Activated CD8-positive, alpha-beta memory T cell treated with anti-CD3 and anti-CD28 coated beads, Interleukin-2, amount 50 U/mL, for 4 hours (primary cell): ENCODE measurements around the gene MAP2K3.

Experiments used
- DNase-seq: peaks from one replicate; pipeline ENCODE4 v3.0.0-alpha.2; 2020

The MAP2K3 gene

GRCh38 chr17:21284319-21285163 lies at the start of gene MAP2K3:
MAP2K3 (plus strand) TSS chr17:21284711; CDS start chr17:21284921, 210 bp downstream.
- peak; percentile 97 for DNase-seq

GRCh38 chr17:21235921-21236320 lies 48.6 kb upstream of the MAP2K3 start:
- no peak for DNase-seq

GRCh38 chr17:21239680-21240368 lies 44.7 kb upstream of the MAP2K3 start:
- DNase-seq = no peak

GRCh38 chr17:21240369-21241055 lies 44.0 kb upstream of the MAP2K3 start:
- DNase-seq = no peak

- no peak for DNase-seq
These were observed 42.9 kb upstream of the MAP2K3 start for GRCh38 chr17:21241564-21241963.

DNA sequence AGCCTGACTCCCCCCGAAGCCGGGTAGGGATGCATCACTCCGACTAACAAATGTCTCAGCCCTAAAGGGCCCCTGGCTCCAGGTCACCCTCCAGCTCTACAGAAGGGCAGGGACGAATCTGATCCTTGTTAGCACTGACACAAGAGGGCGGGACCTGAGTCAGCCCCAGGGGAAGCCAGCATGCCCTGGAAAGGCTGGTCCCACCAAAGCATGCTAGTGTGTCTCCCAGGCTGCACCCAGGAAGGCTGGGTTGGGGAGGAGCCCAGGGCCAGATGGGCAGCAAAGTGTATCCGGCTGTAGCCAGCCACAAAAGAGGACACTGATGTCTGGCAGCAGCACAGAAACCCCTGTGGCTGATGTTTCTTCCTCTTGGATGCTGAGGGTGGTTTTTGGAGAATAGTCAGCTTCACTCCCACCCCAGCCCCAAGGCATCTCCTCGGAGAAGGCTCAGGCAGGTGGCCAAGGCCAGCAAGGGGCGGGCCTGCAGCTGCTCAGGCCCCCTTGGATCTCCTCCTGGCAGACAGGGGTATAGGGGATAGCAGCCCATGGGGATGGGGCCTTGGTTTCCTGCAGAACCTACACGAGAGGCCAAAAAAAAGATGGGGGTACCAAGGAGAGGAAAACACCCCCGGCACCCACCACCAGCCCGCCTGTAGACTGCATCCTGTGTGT lies 42.3 kb upstream of the MAP2K3 start:
- no peak for DNase-seq

DNA sequence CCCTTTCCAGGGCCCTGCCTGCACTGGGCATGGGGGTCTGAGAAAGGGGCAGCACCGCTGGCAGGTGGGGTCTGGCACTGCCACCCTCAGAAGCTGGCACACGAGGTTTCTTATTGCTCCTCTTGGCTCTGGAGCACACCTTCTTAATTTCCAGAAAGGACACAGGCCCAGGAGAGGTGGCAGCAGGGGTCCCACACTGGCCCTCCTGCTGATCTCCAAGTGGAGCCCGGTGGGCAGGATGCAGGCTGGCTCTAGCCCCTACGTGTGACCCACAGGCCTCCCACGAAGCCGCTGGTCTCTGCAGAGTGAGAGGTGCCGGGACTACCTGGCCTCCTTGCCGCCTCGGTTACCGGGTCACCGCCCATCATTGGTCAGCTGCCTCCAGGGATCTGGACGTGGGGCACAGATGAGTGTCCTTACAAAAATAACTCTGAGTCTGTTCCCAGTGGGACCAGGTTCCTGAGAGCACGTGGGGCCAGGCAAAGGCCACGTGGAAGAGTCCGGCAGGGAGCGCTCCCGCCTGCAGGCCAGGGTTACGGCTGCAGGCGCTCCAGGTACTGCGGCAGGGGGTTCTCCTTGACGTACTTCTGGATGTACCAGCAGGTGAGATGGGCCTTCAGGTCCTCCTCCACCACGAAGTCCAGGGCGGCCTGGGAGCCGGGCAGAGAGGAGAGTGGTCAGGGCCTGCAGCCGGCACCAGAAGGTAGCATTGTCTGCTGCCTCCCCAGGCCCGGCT lies 41.6 kb upstream of the MAP2K3 start:
- DNase-seq = no peak

DNA sequence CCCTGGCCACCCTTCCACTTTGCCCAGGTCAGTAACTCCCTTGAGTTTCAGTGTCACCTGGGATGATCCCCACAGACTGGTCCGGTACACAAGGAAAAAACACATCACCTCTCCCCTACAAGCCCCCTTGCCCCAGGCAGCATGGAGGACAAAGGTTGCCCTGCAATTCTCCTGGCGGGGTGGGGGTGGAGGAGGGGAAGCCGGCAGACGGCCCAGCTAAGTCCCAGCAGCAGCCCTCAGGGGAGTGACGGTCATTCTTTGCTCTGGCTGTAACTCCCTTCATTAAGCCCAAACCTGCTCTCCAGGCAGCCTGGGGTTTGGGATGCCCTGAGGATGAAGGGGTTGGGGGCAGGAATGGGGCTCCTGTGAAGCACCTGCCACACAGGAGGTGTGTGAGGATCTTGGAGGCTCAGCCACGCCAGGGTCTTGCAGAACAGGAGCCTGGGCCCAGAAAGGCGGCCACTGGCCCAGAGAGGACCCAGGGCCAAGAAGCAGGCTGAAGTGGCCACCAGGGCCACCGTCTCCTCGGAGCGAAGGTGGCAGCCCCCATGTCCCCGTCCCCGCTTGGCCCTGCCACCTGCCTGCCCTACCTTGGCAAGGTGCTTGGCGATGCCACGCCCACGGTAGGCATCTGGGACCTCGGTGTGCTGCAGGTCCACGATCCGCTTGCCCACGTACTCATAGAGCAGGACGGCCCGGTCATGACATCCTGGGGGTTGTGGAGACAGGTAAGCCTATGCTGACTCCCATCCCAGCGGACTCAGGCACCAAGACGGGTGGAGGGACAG lies 40.8 kb upstream of the MAP2K3 start:
- DNase-seq = no peak

- no peak for DNase-seq
These were observed 38.8 kb upstream of the MAP2K3 start for GRCh38 chr17:21245639-21246084.

GRCh38 chr17:21246698-21247097 lies 37.8 kb upstream of the MAP2K3 start:
- no peak for DNase-seq

DNA sequence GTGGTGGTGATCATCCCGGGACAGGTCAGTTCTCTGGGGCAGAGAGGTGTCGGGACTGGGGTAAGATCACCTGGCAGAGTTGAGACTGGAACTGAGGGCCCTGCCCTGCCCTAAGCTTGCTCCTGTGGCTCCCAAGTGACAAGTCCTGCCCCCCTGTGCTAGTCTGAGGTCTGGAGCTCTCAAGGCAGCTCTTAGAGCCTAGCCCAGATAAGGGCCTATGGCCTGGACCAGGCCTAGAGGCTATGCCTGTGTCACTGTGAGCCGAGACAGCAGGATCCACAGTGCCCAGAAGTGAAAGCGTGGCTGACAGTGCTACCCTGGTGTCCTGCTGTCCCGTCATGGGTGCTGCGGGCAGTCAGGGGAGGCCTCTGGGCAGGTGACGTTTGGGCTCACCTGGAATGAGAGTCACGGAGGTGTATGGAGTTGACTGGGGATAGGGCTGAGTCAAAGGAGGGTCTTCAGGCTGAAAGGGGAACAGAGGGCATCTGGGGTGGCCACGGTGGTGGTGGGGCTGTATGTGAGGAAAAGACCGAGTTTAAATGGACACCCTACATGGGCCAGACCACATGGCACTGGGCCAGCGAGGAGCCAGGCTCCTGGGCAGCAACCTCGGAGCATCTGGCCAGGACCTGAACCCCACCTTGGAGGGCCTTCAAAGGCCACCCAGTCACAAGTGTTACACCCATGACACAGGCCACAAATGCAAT lies 36.8 kb upstream of the MAP2K3 start:
- DNase-seq = no peak

- DNase-seq = no peak
These were observed 36.0 kb upstream of the MAP2K3 start for GRCh38 chr17:21248500-21248899.

DNA sequence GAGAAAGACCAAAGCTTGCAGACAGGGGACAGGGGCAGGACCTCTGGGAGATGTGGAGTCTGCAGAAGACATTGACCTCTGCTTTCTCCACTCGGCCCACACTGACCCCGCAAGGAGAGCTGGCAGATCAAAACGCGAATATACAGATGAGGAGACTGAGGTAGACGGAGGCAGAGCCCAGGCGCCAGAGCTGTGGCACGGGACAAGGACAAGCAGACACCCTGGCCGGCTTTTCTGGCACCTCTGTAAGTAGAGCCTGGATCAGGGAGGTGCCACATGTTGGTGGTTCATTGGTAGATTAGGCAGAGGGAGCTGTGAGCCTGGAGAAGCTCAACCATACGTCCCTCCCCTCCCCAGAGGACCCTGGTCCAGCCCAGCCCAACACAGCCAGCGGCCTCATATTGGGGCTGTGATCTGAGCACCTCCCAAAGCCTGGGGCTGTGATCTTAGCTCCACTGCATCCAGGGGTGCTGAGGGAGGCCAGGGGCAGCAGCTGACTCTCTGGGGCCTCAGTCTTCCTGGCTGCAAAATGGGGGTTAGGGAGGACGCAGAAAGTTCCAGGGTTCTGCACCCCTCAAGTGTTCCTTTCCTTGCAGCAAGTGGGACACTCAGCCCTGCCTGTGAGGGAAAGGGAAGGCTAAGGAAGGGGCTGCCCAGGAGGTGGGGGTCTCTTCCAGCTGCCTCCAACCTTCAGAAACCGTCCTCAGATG lies 35.3 kb upstream of the MAP2K3 start:
- DNase-seq = no peak

GRCh38 chr17:21249920-21250703 lies 34.4 kb upstream of the MAP2K3 start:
- DNase-seq = no peak

DNA sequence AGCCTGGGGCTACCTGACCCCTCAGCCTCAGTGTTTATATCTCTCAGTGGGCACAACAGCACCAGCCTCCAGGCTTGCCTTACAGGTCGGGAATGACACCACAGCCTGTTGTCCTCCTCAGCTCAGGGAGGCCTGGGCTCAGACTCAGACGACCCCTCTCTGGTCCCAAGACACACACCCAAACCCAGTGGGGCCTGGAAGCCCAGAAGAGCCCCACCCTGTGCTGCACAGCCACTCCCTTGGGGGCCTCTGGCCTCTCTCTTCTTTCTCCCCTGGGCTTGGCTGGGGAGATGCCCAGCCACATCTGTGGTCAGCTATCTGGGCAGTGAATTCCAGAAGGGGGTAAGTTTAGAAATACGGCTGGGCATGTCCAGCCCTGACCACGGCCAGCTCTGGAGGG lies 33.7 kb upstream of the MAP2K3 start:
- DNase-seq = no peak

- no peak for DNase-seq
These were observed 33.0 kb upstream of the MAP2K3 start for GRCh38 chr17:21251337-21252010.

DNA sequence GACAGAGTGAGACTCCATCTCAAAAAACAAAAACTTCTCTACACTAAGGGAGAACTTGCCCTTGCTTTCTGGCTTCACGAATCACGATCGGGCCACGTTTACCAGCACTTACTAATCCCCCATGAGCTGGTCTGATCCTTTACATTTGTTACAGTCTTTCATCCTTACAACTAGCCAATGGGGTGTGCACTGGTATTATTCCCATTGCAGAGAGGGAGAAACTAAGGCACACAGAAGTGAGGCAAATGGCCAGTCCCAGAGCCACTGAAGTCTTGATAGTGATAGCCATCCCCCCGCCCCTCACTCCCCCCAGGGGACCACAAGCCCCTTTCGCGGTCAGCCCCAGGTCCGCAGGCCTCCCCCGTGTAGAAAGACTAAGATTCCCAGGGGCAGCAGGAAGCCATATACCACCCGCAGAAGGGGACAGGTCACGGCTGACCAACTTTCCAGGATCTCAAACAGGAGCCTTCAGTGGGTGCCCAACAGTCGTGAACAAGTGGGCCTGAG lies 32.2 kb upstream of the MAP2K3 start:
- DNase-seq = no peak
